GM21526 (cell line): ENCODE results near the gene LYZ.
"Not testable (repeated sequence)": the region's sequence is repeated elsewhere in the genome, so short reads cannot be mapped to it uniquely, and the experiment has no call there.

Experiments
- ATAC-seq: cut with Tn5 transposase; IDR thresholded peaks from one replicate; pipeline ENCODE4 v1.9.1; 2021; ENCODE audit warnings: moderate library complexity; ENCODE audit not compliant: unreplicated experiment, low FRiP score

The LYZ gene

GRCh38 chr12:69348162-69348938, at the start of gene LYZ:
TSS of gene LYZ (plus strand) at chr12:69348381. CDS start at chr12:69348409, 28 bp downstream.
- no peak for ATAC-seq

DNA sequence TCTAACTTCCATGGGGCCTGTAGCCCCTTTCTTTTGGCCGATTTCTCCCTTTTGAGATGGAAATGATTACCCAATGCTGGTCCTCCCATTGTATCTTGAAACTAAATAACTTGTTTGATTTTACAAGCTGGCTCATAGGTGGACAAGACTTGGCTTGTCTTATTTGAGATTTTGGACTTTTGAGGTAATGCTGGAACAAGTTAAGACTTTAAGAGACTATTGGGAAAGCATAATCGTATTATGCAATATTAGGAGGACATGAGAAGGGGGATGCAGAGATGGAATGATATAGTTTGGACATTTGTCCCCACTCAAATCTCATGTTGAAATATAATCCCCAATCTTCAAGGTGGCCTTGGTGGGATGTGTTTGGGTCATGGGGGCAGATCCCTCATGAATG, 49.2 kb upstream of the LYZ start:
- ATAC-seq: no peak

DNA sequence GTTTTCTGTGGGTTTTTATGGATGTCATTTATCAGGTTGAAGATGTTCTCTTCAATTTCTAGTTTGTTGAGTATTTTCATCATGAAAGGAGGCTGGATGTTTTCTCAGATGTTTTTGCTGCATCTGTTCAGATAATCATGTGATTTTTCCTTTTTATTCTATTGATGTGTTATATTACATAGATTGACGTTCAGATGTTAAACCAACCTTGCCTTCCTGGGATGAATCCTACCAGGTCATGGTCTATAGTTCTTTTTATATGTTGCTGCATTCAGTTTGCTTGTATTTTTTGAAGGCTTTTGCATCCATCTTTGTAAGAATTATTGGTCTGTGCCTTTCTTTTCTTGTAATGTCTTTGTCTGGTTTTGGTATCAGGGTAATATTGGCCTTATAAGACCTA, 43.9 kb upstream of the LYZ start:
- no peak for ATAC-seq

GRCh38 chr12:69309461-69309860, 38.7 kb upstream of the LYZ start:
- ATAC-seq: no peak

DNA sequence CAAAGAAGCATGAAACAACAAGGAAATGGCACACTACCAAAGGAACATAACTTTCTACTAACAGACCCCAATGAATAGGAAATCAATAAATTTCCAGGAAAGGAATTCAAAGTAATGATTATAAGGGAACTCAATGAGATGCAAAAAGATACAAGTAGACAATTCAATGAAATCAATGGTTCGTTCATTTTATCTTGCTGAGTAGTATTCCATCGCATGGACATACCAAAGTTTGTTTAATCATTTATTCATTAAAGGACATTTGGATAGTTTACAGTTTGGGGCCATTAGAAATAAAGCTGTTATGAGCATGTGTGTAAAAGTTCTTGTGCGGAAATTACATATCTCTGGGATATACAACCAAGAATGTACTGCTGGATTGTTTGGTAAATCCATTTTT, 35.0 kb upstream of the LYZ start:
- no peak for ATAC-seq

- not testable (repeated sequence) for ATAC-seq
These were observed 31.4 kb upstream of the LYZ start for GRCh38 chr12:69316784-69317183.

GRCh38 chr12:69317233-69317632, 30.9 kb upstream of the LYZ start:
- ATAC-seq: not testable (repeated sequence)

DNA sequence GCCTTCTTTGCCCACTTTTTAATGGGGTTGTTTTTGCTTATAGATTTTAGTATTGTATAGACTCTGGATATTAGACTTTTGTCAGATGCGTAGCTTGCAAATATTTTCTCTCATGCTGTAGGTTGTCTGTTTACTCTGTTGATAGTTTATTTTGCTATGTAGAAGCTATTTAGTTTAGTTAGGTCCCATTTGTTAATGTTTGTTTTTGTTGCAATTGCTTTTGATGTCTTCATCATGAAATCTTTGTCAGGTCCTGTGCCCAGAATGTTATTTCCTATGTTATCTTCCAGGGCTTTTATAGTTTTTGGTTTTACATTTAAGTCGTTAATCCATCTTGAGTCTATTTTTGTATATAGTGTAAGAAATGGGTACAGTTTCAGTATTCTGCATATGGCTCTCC, 30.0 kb upstream of the LYZ start:
- no peak for ATAC-seq

- no peak for ATAC-seq
These were observed 26.8 kb upstream of the LYZ start for GRCh38 chr12:69321351-69321750.

GRCh38 chr12:69324797-69325466, 23.2 kb upstream of the LYZ start:
- ATAC-seq: peak; percentile 89

DNA sequence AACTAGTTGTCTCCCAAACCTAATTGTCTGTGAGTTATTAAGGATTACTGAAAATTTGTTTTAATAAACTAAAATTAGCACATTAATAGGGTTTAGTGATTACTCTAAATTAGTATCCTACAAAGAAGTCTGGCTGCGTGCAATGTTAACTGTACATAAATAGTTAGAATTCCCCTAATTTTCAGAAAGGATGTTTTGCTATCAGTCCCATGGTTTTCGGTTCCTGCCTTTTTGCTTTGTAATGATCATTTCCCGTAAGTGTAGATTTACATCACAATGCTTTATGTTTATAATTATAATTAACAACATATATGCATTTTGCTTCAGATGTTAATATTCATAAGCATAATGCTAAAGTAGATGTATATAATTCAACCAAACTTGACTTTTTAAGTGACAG, 19.8 kb upstream of the LYZ start:
- ATAC-seq: no peak

GRCh38 chr12:69329669-69330428, 18.3 kb upstream of the LYZ start:
- no peak for ATAC-seq

GRCh38 chr12:69330475-69331473, 17.4 kb upstream of the LYZ start:
- ATAC-seq: peak; percentile 87

DNA sequence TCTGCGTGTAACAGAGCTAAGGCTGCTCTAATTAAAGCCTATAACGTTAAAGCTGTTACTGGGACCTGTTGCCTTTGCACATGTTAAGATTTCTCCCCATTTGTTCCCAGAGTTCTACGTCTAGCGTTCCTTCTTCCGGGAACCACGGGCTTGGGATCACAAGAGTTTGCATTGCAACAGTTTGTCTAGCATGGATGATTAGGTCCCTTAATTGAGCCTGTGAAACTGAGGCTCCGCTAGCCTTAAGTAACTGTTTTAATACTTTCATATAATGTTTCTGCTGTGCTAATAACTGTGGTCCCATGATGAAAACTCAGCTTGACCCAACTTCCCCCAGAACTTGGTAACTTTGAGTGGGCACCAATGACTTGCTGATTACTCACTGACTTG, 16.7 kb upstream of the LYZ start:
- ATAC-seq: no peak

- no peak for ATAC-seq
These were observed 16.1 kb upstream of the LYZ start for GRCh38 chr12:69331909-69332684.

GRCh38 chr12:69332815-69333358, 15.3 kb upstream of the LYZ start:
- no peak for ATAC-seq

GRCh38 chr12:69334158-69334557, 14.0 kb upstream of the LYZ start:
- no peak for ATAC-seq

DNA sequence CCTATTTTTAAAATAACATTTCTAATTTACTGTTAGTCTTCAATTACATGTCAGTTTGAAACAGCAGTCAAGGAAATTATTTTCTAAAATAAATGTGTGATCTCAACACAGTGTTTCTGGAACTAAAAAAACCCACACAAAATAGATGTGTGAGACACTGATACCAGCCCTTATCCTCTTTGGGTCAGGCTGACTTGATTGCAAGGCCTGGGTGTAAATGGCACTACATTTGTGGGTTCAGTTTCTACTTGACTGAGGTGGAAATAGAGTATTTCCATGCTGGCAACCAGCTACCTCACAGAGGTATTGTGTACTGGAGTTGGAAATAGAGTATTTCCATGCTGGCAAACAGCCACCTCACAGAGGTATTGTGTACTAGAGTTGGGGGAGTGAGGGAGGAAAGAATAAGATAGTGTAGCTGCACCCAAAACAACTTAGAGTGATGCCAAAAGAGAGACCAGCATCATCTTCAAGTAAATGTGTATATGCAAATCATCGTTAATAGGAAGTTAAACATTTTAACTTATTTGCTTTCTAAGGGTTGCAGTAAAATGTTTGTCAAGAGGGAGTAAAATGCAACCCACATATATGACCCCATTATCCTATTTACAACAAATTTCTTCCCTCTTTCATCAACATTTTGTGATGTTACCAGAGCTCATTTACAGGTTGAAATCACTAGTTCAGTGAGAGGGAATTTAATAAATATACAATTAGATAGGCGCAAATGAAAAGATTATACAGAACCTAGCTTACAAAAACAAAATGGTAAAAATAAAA, 10.7 kb upstream of the LYZ start:
- ATAC-seq: no peak
